WERI-Rb-1 (cell line): ENCODE measurements around the gene CLINT1.

Experiments used
- DNase-seq: peaks from one replicate; pipeline ENCODE4 v3.0.0-alpha.2; 2020
- H3K27ac ChIP-seq: fragments of 250-450 bp; sonication (Bioruptor Pico); 2 replicates; pipeline ENCODE4 v1.5.1; 2020; ENCODE audit warnings: mild to moderate bottlenecking, moderate library complexity
- H3K27me3 ChIP-seq: fragments of 250-450 bp; sonication (Bioruptor Pico); 2 replicates; pipeline ENCODE4 v1.5.1; 2021; ENCODE audit warnings: mild to moderate bottlenecking, low read depth, moderate library complexity; ENCODE audit not compliant: insufficient read depth, severe bottlenecking
- H3K36me3 ChIP-seq: fragments of 250-450 bp; sonication (Bioruptor Pico); 2 replicates; pipeline ENCODE4 v1.5.1; 2020; ENCODE audit warnings: mild to moderate bottlenecking, moderate library complexity
- H3K4me3 ChIP-seq: 2 replicates; pipeline ENCODE4 v1.5.1; 2011; ENCODE audit warnings: low read depth, mild to moderate bottlenecking, control low read depth, low read length
- H3K9me3 ChIP-seq: fragments of 250-450 bp; sonication (Bioruptor Pico); 2 replicates; pipeline ENCODE4 v1.5.1; 2021; ENCODE audit warnings: mild to moderate bottlenecking, moderate library complexity; ENCODE audit not compliant: severe bottlenecking
- CTCF ChIP-seq: IDR thresholded peaks from 2 replicates; pipeline ENCODE4 v1.5.1; 2011; ENCODE audit warnings: low read depth, mild to moderate bottlenecking, control low read depth, inconsistent platforms, low read length

The CLINT1 gene

GRCh38 chr5:157758706-157759105 lies 100.2 kb downstream of the CLINT1 start:
- Histone ChIP-seq H3K36me3 (peaks cover 18% of the 10 kb centered on the region), H3K27ac (no peak overlapping the region), H3K4me3 (no peak overlapping the region), H3K27me3 (no peaks in the 10 kb centered on the region), H3K9me3 (no peaks in the 10 kb centered on the region)
- DNase-seq = no peak
- TF ChIP-seq CTCF = no peak

GRCh38 chr5:157756122-157756521 lies 102.8 kb downstream of the CLINT1 start:
- no peak overlapping the region for H3K4me3 ChIP-seq
- no peaks in the 10 kb centered on the region for H3K9me3 ChIP-seq
- no peak overlapping the region for H3K27ac ChIP-seq
- TF ChIP-seq CTCF = no peak
- DNase-seq = no peak
- H3K27me3 ChIP-seq = no peaks in the 10 kb centered on the region
- peaks cover 22% of the 10 kb centered on the region for H3K36me3 ChIP-seq

GRCh38 chr5:157750320-157750719 lies 108.6 kb downstream of the CLINT1 start:
- DNase-seq = no peak
- no peak for TF ChIP-seq CTCF
- no peaks in the 10 kb centered on the region for H3K27me3 ChIP-seq
- H3K9me3 ChIP-seq = no peaks in the 10 kb centered on the region
- H3K4me3 ChIP-seq = no peak overlapping the region
- H3K27ac ChIP-seq = no peak overlapping the region
- peaks cover 12% of the 10 kb centered on the region for H3K36me3 ChIP-seq

GRCh38 chr5:157749462-157749799 lies 109.5 kb downstream of the CLINT1 start:
- Histone ChIP-seq H3K27me3 (no peaks in the 10 kb centered on the region), H3K36me3 (peaks cover 7% of the 10 kb centered on the region), H3K9me3 (no peaks in the 10 kb centered on the region), H3K27ac (no peak overlapping the region), H3K4me3 (no peak overlapping the region)
- no peak for TF ChIP-seq CTCF
- no peak for DNase-seq

- Histone ChIP-seq H3K27me3 (no peaks in the 10 kb centered on the region), H3K4me3 (no peak overlapping the region), H3K36me3 (peaks cover 4% of the 10 kb centered on the region), H3K27ac (no peak overlapping the region), H3K9me3 (no peaks in the 10 kb centered on the region)
- no peak for TF ChIP-seq CTCF
- DNase-seq = no peak
These were observed 110.0 kb downstream of the CLINT1 start for GRCh38 chr5:157748760-157749461.
